ENCODE data around the gene DOK5. TPM values are rescaled to one million over a fixed set of nuclear protein-coding genes. Genes with fewer than 3 reads are reported as not detected.

The DOK5 gene
- total and polyA plus RNA-seq, 2 of the 4 experiments (the other 2 are of a cell fraction) = 2.8 to 3.9 TPM

DNA sequence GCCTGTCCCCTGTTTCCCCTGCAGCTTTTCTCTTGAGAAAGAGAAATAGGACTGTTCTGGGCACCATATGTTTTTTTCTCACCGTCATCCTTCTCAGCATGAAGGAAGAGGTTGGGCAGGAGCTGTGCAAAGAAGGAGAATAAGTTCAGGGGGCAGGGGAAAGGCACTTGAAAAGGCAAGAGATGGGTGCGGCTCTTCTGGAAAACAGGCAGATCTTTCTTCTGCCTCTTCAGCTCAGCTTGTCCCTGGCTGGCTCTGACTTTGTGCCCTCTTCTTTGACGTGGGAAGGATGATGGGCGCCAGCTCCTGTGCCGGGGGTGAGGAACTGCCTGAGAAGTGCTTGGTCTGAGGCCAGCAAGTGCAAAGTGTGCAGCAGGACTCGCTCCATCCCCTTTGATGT lies 206.5 kb downstream of the DOK5 start:
- Histone ChIP-seq H3K4me2 (ENCODE audit: low read depth, low read length) (no peak overlapping the region), H3K4me3 (ENCODE audit: insufficient read depth, low read depth, low read length) (no peak overlapping the region), H3K56ac (ENCODE audit: extremely low read depth, insufficient read depth, low read length) (no peak overlapping the region), H3K27me3 (ENCODE audit: control insufficient read depth, insufficient read depth, low read length) (no peaks in the 10 kb centered on the region; the same call in 1 of the 2 replicates), H4K20me1 (ENCODE audit: insufficient read depth, low read length) (no peaks in the 10 kb centered on the region), H3K27ac (ENCODE audit: insufficient read depth, low read length) (no peak overlapping the region), H3K79me1 (ENCODE audit: low read depth in 1 of 2, low read length in 2 of 2) (no peaks in the 10 kb centered on the region), H3K9me3 (ENCODE audit: control insufficient read depth, insufficient read depth, low read length) (no peaks in the 10 kb centered on the region), H2BK120ac (ENCODE audit: low read depth, low read length) (no peak overlapping the region), H3K36me3 (ENCODE audit: control insufficient read depth, insufficient read depth, low read length) (no peaks in the 10 kb centered on the region), H2BK20ac (ENCODE audit: low read depth, low read length) (no peak overlapping the region), H3K4ac (ENCODE audit: low read depth, low read length) (no peak overlapping the region), H3K9ac (ENCODE audit: low read depth, low read length) (no peak overlapping the region), H2AFZ (replicated peaks; ENCODE audit: low read length, poor library complexity) (no peak overlapping the region), H4K91ac (ENCODE audit: insufficient read depth, low read depth, low read length) (no peak overlapping the region), H2BK15ac (ENCODE audit: low read depth, low read length) (no peak overlapping the region), H4K5ac (ENCODE audit: low read depth, low read length) (no peak overlapping the region), H2BK5ac (ENCODE audit: low read depth, low read length, poor library complexity, severe bottlenecking) (no peak overlapping the region), H2AK9ac (replicated peaks; ENCODE audit: low read depth, low read length, poor library complexity) (no peak overlapping the region), H2AK5ac (ENCODE audit: low read depth, low read length) (no peak overlapping the region), H3K4me1 (ENCODE audit: control insufficient read depth, insufficient read depth, low read length) (no peaks in the 10 kb centered on the region), H4K8ac (ENCODE audit: low read depth in 2 of 2, low read length in 2 of 2) (no peak overlapping the region), H3K9me1 (ENCODE audit: insufficient read depth, low read length) (no peaks in the 10 kb centered on the region), H3K23ac (ENCODE audit: low read depth, low read length) (no peak overlapping the region), H3K18ac (ENCODE audit: low read depth, low read length) (no peak overlapping the region), H3K14ac (replicated peaks; ENCODE audit: low read depth, low read length) (no peak overlapping the region)
- POLR2A ChIA-PET (ENCODE audit: unreplicated experiment) = no interaction called here
- intact Hi-C loops (cut with micrococcal nuclease) (loop anchor here (1.0 kb wide), 1 partner anchor 1662 kb away; no protein-coding TSS in a partner anchor), dilution Hi-C loops (cut with HindIII; ENCODE audit: low sequenced_read_pairs, unreplicated experiment) (no loop called here), in situ Hi-C loops (cut with MboI; ENCODE audit: low sequenced_read_pairs) (loop anchor here (10.0 kb wide), 1 partner anchor 1663 kb away; no protein-coding TSS in a partner anchor)
- TF ChIP-seq RFX5 (IDR thresholded peaks at IDR 0.05; ENCODE audit: low read depth, low read length) (no peak), MXI1 (IDR thresholded peaks at IDR 0.05; ENCODE audit: borderline replicate concordance, low read depth, low read length) (no peak), RAD21 (IDR thresholded peaks at IDR 0.05; ENCODE audit: low read length) (no peak), CHD1 (IDR thresholded peaks at IDR 0.05; ENCODE audit: low read depth, low read length) (no peak), MAZ (IDR thresholded peaks at IDR 0.05; ENCODE audit: borderline replicate concordance, low read depth, low read length) (no peak), RCOR1 (IDR thresholded peaks at IDR 0.05; ENCODE audit: insufficient replicate concordance, low read length) (no peak), MAFK (IDR thresholded peaks at IDR 0.05; ENCODE audit: low read depth, low read length) (no peak), SMC3 (IDR thresholded peaks at IDR 0.05; ENCODE audit: low read depth, low read length) (no peak), POLR2A (IDR thresholded peaks at IDR 0.05; ENCODE audit: low read depth, low read length) (no peak), BHLHE40 (IDR thresholded peaks at IDR 0.05; ENCODE audit: low read depth, low read length) (no peak), CEBPB (IDR thresholded peaks at IDR 0.05; ENCODE audit: low read depth, low read length) (no peak), NFE2L2 (IDR thresholded peaks at IDR 0.05; ENCODE audit: low read depth, low read length) (no peak), FOS (IDR thresholded peaks at IDR 0.05; ENCODE audit: low read depth, low read length) (no peak)
- TF ChIP-seq, protein P1, sequence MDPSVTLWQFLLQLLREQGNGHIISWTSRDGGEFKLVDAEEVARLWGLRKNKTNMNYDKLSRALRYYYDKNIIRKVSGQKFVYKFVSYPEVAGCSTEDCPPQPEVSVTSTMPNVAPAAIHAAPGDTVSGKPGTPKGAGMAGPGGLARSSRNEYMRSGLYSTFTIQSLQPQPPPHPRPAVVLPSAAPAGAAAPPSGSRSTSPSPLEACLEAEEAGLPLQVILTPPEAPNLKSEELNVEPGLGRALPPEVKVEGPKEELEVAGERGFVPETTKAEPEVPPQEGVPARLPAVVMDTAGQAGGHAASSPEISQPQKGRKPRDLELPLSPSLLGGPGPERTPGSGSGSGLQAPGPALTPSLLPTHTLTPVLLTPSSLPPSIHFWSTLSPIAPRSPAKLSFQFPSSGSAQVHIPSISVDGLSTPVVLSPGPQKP (IDR thresholded peaks at IDR 0.05; ENCODE audit: borderline replicate concordance, low read depth, low read length) = no peak
- TF ChIP-seq, protein P2, sequence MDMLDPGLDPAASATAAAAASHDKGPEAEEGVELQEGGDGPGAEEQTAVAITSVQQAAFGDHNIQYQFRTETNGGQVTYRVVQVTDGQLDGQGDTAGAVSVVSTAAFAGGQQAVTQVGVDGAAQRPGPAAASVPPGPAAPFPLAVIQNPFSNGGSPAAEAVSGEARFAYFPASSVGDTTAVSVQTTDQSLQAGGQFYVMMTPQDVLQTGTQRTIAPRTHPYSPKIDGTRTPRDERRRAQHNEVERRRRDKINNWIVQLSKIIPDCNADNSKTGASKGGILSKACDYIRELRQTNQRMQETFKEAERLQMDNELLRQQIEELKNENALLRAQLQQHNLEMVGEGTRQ (IDR thresholded peaks at IDR 0.05; ENCODE audit: low read depth, low read length) = no peak
- TF ChIP-seq, protein P3, sequence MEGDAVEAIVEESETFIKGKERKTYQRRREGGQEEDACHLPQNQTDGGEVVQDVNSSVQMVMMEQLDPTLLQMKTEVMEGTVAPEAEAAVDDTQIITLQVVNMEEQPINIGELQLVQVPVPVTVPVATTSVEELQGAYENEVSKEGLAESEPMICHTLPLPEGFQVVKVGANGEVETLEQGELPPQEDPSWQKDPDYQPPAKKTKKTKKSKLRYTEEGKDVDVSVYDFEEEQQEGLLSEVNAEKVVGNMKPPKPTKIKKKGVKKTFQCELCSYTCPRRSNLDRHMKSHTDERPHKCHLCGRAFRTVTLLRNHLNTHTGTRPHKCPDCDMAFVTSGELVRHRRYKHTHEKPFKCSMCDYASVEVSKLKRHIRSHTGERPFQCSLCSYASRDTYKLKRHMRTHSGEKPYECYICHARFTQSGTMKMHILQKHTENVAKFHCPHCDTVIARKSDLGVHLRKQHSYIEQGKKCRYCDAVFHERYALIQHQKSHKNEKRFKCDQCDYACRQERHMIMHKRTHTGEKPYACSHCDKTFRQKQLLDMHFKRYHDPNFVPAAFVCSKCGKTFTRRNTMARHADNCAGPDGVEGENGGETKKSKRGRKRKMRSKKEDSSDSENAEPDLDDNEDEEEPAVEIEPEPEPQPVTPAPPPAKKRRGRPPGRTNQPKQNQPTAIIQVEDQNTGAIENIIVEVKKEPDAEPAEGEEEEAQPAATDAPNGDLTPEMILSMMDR (conservative IDR thresholded peaks at IDR 0.05; ENCODE audit: low read depth, low read length) = no peak
- BruUV-seq (replicated peaks) = no TSS peak
- DNase-seq (no peak), ATAC-seq (ENCODE audit: low read depth) (no peak)
- CTCF ChIA-PET = interaction anchor here (0.5 kb wide), 1 partner anchor 14 kb away, joined by 4 read pairs; no protein-coding TSS in a partner anchor
- WGBS, 2 experiments (ENCODE audit: extremely low coverage in 2 of 2, insufficient read length in 1 of 2) = 20% methylated on average over 1 of the region's 6 CpGs; no CpG with 5 or more reads in 1 of the 2 experiments
